ENCODE measurements around the gene CAMTA1.

Gene CAMTA1

DNA sequence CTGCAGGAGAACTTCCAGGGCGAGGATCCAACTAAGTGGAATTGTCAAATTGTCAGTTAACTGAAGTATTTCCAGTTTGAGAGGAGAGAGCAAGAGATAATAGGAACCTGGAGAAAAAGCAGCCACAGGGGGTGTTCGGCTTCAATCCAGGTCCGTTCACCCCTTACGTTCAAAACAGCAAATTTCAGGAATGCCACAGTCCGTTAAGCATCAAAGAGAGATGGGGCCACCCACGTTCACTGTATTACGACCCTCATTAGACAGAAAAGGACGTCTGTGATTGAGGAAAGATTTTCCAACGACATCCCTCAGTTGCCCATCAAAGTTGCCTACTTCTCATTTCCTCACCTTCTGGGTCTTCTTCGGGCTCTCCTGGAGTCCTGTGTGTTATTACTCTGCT lies 563.3 kb downstream of the CAMTA1 start:
- DNase-seq = no peak

DNA sequence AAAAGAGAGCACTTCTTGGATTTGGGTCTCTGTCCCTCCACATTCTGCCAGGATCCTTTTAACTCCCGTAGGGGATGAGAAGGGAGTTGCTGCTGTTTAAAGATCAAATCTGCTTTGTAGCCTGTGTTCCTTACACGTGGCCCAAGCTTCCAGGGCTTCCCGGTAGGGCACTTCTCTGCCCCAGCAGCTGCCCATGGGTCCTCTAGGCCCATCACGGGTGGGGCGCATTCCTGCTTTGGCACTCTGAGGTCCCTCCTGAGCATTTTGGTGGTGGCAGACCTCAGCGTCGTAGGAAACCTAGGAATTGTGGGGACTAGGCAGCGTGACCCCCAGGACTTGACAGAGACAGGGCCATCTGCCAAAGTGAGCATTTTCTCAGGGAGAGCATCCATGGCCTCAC lies 565.5 kb downstream of the CAMTA1 start:
- DNase-seq = no peak

DNA sequence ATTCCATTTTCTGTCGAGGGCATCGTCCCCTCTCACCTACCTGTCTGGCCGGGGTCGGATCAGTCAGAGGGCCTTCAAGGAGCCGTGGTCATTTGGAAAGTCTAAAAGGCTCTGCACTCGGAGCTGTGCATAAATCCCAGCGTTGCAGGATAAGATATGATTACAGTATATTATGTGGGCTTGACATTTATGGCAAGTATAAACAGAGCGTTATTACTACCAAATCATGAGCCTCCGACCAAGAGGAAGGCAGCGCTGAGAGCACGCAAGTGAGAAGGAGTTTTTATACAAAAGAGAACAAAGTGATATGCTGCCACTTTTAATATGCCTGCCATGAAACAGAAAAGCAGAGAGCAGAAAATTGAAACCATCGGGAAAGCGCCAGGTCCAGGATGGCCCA lies 566.4 kb downstream of the CAMTA1 start:
- no peak for DNase-seq

DNA sequence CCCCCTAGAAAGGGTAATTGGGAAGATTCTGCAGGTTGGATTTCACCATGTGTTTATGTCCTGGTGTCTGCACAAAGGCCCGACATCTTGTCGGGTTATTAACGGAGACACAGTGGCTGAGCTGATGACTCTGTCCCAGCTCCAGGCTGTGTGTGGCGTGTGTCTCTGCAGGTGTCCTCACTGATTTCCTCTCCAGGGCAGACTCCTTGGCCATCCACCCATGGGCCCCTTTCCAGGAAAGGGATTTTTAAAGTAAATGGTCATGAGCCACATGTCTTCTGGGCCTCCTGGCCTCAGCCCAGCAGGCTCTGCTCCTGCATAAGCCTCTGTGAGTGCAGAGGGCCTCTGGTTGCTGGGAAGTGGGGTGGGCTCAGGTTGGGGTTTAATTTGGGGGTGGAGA lies 567.1 kb downstream of the CAMTA1 start:
- no peak for DNase-seq

DNA sequence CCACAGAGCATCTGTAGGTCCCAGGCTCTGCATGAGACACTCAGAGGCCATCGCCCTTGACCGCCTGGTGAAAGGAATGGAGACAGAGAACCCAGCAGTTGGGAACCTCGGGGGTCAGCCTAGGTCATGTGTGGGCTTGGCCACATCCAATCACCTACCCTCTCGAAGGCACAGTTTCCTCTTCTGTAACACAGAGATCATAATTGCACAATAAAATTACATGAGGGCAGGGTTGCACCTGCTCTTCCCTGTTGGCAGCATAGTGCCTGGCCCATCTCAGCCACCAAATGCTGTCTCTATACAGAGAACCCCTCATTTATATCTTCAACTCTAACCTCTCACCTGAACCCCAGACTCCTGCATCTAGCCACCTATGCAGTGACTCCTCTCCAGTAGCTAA lies 567.7 kb downstream of the CAMTA1 start:
- DNase-seq = no peak

DNA sequence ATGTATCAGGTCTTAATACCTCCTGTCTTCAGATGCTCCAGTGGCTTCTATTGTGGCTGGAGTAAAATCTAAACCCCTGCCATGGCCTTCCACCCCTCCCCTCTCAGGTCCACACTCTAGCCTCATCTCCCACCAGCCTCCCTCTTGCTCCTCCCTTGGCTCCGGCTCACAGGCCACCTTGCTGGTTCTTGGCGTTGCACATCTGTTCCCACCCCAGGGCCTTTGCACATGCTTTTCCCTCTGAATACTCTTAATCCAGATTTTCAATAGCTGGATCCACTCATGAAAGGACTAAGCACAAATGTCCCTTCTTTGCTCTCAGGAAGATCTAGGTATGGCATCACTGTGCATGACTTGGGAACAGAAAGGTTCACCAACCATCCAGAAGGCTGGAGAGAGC lies 570.4 kb downstream of the CAMTA1 start:
- no peak for DNase-seq

DNA sequence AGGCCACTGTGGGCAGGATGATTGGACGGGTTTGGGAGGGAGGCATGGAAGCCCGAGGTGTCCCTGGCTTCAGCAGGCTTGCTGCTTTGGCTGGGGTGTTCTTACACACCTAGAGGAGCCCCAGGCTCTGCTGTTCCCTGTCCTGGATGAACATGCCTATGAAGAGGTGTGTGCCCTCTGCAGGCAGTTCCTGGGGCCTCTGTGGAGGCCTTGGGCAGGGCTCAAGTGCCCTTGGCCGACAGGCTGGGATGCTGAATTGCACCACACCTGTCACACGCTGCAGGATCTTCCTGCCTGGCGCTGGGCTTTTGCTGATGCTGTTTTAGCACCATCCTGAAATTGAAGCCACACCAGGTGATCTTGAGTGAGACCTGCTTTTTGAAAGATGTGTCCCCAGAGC lies 570.8 kb downstream of the CAMTA1 start:
- DNase-seq = no peak

DNA sequence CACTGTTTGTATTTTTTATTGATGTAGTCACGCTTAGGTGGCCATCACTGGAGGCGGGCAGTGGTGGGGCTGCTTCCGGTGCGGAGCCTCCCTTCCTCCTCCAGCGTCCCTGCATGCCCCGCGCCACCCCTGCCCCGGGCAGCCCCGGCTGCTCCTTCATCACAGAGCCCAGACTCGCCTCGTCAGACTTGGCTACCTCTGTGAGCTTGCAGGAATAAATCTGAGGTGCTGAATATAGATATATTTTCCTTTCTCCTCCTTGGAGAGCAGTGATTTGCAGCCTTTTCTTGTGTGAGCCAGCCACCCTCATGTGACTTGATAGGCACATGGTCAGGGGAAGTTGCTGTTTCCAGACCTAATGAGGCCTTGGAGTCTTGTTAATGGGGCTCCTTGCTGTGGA lies 573.2 kb downstream of the CAMTA1 start:
- no peak for DNase-seq

DNA sequence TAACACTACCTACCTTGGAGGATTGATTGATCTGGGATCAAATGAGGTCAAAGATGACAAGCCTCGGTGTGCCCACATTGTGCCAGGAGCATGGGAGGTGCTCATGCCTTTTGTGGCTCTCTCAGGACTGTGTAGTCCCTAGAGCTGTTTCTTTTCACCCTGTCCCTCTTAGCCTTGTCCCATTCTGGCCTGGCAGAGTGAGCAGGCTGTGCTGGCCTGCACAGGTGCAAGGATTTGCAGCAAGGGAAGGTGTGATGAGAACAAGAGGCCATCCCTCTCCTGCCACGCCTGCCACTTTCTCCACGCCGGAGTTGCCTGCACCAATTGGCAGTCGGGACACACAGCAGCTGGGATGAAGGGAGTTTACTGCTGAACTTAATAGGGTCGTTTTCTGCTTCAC lies 575.3 kb downstream of the CAMTA1 start:
- DNase-seq = no peak

DNA sequence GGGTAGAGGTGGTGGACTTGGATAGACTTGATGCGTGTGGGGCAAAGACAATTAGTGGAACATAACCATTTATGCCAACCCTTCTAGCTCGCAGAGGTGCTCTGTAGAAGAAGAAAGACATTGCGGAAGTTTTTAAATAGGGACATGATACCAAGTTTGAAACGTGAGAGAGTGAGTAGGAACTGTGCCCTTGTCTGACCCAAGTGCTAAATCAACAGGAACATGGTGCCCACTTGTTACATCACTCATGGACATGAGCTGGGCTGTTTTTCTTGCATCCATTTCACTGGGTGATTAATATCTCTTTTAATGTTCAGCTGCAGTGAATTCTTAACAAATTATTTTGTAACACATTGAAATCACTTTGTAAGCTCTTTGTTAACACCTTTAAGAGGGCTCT lies 577.7 kb downstream of the CAMTA1 start:
- no peak for DNase-seq

DNA sequence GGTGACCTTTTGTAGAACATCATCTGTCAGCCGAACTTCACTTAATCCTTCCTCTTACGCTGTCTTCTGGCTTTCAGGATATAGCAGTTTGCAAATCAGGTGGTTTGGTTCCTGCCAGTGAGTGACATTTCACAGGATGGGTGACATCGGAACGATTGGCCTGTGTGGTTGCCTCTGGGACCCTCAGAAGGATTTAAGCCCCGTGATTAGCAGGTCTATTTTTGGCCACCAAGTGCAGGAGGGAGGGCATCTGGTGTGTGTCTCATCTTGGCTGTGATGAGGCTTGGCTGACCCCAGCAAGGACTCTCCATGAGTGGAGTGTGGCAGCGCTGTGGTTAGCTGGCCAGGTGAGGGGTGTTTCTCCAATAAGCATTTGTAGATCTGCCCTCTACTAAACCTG lies 578.2 kb downstream of the CAMTA1 start:
- no peak for DNase-seq

DNA sequence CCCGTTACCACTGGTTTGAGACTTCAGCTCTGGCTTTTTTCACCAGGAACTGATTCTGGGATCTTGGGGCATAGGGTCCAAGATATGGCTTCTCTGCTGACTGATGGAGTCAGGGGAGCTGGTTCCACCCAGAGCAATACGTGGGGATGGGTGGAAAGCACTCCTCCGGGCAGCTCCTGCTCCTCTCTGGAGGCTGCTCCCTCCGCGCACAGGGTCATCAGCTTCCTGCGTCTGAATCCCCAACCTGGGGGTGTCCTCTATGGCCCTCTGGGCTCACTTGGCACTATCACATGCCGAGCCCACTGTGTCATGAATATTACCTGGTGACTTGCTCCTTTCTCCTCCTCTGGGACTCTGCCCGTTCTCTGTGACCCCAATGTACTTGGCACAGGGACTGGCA lies 580.5 kb downstream of the CAMTA1 start:
- no peak for DNase-seq

DNA sequence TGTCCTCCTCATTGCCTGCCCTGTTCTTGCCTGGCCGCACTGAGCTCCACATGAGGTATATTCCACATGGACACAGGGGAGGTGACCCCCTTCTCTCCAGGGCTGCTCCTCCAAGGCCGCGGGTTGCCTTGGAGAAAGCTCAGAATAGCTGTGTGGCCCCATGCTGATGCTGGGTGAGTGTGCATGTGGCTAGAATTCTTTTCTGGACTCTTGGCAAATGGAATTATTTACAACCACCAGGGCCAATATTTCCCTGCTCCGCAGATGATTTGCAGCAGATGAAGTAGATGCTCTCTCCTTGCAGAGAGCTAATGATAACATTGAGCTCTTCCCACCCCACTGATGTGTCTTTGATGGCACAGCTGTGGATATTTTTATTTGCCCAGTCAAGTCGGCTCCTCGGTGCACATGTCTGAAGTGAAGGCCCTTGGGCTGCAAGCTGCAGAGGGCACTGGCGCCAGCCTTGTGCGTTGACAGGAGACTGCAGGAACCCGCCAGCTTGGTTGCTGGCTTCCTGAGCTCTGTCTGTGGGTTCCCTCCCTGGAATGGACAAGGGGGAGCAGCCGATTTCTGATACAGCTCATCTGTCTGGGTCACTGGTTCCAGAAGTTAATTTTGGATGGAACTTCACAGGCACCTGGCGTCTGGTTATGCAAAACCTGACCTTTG lies 581.2 kb downstream of the CAMTA1 start:
- DNase-seq = no peak

DNA sequence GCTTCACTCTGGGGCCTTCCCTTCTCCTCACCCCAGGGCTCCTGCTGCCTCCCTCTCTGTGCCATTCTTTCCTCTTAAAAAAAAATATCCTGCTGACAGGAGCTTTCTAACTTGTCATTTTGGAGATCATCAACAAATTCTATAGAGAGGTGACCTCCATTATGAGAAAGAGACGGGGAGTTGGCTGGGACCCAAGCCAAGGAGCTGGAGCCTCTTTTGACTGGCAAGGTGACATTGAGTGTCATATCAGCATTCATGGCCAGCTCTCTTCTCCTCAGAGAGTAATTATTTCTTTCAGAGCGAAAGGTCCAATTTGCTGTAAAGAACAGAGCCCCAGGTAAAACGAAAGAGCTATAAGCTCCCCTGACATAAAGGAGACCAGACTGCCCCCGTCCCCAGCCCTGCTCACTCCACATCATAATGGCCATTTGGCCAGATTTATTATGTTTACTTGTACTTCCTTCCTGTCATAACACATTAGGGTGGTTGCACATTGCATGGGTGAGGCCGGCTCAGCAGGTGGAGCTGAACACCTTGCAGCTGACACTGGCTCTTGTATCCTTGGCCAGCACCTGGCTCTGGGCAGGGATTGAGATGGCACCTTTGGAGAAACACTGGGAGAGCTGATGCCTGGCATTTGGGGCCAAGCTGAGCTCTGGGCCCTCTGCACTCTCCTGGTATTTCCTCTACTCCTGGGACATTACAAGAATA lies 581.9 kb downstream of the CAMTA1 start:
- DNase-seq = no peak

DNA sequence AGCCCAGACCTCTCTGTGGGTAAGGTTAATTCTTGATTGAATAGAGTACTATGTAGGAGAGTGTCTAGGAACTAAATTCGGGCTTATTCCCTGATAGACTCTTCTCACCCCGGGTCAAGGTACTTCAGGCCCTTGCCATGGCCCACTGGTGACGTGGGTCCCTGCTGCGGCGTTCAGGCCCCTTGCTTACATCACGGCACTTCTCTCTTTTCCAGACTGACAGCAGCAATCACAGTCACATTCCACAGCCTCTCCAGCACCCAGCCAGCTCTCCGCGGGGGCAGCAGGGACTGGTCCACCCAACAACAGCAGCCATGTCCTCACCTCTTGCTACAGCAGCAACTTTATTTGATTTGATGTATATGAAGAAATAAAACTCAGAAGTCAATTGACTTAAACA lies 584.6 kb downstream of the CAMTA1 start:
- DNase-seq = no peak

DNA sequence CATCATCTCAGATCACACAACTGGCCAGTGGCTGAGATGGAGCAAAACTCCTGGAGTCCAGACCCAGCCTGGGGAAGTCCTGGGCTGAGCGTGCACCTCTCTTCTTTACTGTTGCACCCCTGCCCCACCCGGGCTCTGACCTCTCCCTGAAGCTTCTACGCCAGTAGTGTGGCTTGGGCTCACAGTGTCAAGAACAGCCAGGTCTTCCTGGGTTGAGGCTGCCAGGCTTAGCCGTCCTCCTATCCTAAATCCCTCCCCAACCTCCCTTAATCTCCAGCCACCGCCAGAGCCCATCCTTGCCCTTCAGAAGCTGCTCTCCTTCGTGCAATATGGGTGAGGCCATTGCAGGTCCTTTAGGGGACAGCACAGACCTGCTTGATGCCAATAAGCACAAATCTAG lies 586.7 kb downstream of the CAMTA1 start:
- no peak for DNase-seq

DNA sequence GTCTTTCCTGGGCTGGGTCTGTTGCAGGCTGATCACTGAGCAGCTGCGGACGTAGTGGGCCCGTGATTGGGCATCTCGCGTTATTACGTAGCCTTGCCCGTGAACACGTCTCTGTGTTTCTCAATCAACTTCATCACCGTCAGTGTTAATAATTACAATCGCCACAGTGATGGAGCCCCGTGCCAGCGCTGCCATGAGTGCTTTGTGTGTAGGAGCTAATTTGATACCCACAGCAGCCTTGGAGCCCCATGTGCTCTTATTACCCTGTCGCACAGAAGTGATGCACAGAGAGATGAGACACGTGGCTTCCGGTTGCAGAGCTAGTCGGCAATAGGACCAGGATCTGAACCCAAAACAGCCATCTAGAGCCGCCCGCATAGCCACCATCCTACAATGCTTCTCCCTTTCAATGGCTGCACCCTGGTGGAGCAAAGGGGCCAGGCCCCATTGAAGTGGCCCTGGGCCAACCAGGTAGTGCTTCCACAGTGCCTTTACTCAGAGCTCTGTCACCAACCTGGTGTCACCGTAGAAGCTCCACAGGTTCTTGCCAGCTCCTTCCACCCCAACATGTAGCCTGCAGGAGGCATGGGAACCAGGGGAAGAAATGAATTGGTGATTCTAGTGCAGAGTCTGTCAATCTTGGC lies 587.3 kb downstream of the CAMTA1 start:
- no peak for DNase-seq

DNA sequence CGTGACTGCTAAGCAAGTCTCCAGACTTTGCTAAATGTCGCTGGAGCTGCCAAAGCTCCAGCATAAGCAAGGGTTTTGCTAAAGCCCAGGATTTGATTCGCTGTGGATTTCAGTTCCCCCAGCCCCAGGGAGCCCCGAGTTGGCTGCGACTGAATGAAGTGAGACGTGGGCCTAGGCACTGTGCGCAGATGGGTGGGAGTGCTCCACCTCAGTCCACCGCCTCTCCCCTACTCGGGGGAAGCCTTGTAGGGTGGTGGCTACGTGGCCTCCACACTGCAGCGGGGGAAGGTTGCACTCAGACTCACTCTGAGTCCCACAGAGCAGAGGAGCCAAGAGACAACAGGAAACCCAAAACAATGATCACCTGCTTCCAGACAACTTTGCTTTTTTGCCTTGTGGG lies 588.0 kb downstream of the CAMTA1 start:
- no peak for DNase-seq

DNA sequence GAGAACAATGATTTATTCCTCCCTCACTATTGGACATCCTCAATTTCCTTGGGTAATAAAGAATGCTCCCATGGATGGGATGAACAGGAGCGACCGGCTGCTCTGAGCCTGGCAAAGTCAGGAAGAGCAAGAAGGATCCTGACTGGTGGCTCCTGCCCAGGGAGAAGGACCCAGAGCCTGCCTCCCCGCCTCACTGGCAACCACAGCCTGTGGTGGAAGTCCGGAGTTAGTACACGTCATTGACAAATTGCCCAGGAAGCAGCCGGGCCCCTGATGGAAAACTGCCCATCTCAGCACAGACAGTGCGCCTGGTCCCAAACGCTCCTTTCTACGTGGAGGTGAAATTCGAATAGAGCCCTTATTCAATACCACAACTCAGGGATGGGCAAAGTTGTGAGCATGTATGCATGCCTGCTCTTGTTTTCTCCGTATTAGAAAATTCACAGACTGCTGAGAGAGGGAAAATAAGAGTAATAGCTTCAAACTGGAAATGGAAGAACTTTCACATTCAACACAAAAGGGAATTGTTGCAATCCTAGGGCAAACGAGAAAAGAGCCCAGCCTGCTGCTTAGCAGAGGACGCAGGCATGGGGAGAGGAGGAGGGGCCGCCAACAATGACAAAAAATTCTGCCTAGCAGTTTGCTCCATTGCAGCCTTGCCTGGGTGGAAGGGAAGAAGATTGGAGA lies 588.8 kb downstream of the CAMTA1 start:
- peak in 6 of 56 donors; percentile 2 to 47 (median 26) for DNase-seq

DNA sequence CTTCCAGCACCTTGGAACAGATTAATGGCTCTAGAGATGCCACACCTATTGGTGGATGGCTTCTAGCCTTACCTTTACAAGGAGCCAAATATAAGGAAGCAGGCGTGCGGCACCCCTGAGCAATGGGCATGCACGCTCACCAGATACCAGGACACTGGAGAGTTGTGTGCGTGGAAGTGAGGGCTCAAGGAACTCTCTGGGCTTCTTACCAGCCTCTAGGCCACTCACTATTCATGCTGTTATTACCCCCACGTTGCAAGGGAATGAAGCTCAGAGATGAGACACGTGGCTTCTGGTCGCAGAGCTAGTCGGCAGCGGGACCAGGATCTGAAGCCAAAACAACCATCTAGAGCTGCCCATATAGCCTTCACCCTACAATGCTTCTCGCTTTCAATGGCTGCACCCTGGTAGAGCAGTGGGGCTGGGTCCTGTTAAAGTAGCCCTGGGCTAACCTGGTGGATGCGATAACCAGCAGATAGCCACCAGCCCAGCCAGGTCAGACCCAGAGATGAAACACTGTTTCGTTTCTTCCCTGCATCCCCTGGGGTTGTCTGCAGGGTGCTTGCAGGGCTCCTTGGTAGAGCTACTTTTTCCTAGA lies 589.4 kb downstream of the CAMTA1 start:
- no peak for DNase-seq

DNA sequence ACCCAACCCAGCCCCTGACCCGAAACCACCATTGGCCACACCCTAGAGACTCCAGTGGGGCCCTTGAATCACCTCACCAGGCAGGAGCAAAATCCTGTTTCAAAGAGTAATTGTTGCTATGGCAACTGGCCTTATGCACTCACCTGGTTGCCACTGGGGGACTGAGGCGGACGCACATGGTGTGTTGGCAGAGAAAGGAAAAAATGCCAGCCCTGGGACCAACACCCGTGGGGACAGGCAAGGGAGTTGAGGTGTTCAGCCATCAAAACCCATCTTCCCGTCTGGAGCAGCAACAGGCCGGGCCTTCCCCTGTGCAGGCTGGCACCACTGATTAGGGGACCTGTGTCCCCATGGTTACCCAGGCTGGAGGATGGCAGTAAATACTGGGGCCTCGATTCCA lies 590.1 kb downstream of the CAMTA1 start:
- DNase-seq = no peak

Data from nucleus accumbens (tissue), 56 donors.